ENCODE results near the gene LTA4H. TPM values are rescaled to one million over a fixed set of nuclear protein-coding genes. Genes with fewer than 3 reads are reported as not detected.
"Not testable (repeated sequence)": the region's sequence is repeated elsewhere in the genome, so short reads cannot be mapped to it uniquely, and the experiment has no call there.

Gene LTA4H
- total RNA-seq, 1 donor from 2014 or later, result 64.1 TPM

GRCh38 chr12:96065776-96066175 is 30.4 kb upstream of the LTA4H start:
- H3K27me3 Mint-ChIP-seq; intact Hi-C loops (cut with micrococcal nuclease); H3K27ac Mint-ChIP-seq; H3K9me3 Mint-ChIP-seq; H3K36me3 Mint-ChIP-seq (ENCODE audit: low read depth); DNase-seq; H3K4me3 Mint-ChIP-seq: not testable (repeated sequence)
- peaks cover 29% of the 10 kb centered on the region for H3K4me1 Mint-ChIP-seq

- H3K4me1 Mint-ChIP-seq, result peaks cover 24% of the 10 kb centered on the region
- no peaks in the 10 kb centered on the region for H3K27me3 Mint-ChIP-seq
- H3K4me3 Mint-ChIP-seq, result no peak overlapping the region
- no peaks in the 10 kb centered on the region for H3K36me3 Mint-ChIP-seq (ENCODE audit: low read depth)
- no peaks in the 10 kb centered on the region for H3K9me3 Mint-ChIP-seq
- intact Hi-C loops (cut with micrococcal nuclease), result loop anchor here (5.0 kb wide), 3 partner anchors 42 to 132 kb away; no protein-coding TSS in a partner anchor
- DNase-seq, result no peak
- no peak overlapping the region for H3K27ac Mint-ChIP-seq
Measured at GRCh38 chr12:96064966-96065365, 29.6 kb upstream of the LTA4H start.

- no peaks in the 10 kb centered on the region for H3K27me3 Mint-ChIP-seq
- no peak overlapping the region for H3K4me3 Mint-ChIP-seq
- peak overlapping the region; percentile 43 for H3K27ac Mint-ChIP-seq
- intact Hi-C loops (cut with micrococcal nuclease), result loop anchor here (5.0 kb wide), 3 partner anchors 43 to 133 kb away; no protein-coding TSS in a partner anchor
- H3K9me3 Mint-ChIP-seq, result no peaks in the 10 kb centered on the region
- H3K36me3 Mint-ChIP-seq (ENCODE audit: low read depth), result no peaks in the 10 kb centered on the region
- peak; percentile 62 for DNase-seq
- H3K4me1 Mint-ChIP-seq, result peaks cover 24% of the 10 kb centered on the region
Measured at GRCh38 chr12:96064271-96064670, 28.9 kb upstream of the LTA4H start.

GRCh38 chr12:96063046-96063445 is 27.7 kb upstream of the LTA4H start:
- H3K9me3 Mint-ChIP-seq, result no peaks in the 10 kb centered on the region
- peak overlapping the region; percentile 42 for H3K27ac Mint-ChIP-seq
- H3K4me1 Mint-ChIP-seq, result peaks cover 24% of the 10 kb centered on the region
- DNase-seq, result peak; percentile 70
- no peak overlapping the region for H3K4me3 Mint-ChIP-seq
- intact Hi-C loops (cut with micrococcal nuclease), result loop anchor here (5.0 kb wide), 3 partner anchors 44 to 134 kb away; no protein-coding TSS in a partner anchor
- H3K36me3 Mint-ChIP-seq (ENCODE audit: low read depth), result no peaks in the 10 kb centered on the region
- no peaks in the 10 kb centered on the region for H3K27me3 Mint-ChIP-seq

GRCh38 chr12:96061864-96062453 is 26.6 kb upstream of the LTA4H start:
- no peak overlapping the region for H3K27ac Mint-ChIP-seq
- intact Hi-C loops (cut with micrococcal nuclease), result loop anchor here (1.0 to 5.0 kb wide), 7 partner anchors 45 to 454 kb away; partner anchors contain the start of gene CFAP54
- no peak overlapping the region for H3K4me3 Mint-ChIP-seq
- H3K27me3 Mint-ChIP-seq, result no peaks in the 10 kb centered on the region
- peak; percentile 92 for DNase-seq
- no peaks in the 10 kb centered on the region for H3K36me3 Mint-ChIP-seq (ENCODE audit: low read depth)
- H3K4me1 Mint-ChIP-seq, result peaks cover 24% of the 10 kb centered on the region
- no peaks in the 10 kb centered on the region for H3K9me3 Mint-ChIP-seq

GRCh38 chr12:96061323-96061722 is 25.9 kb upstream of the LTA4H start:
- Mint-ChIP-seq H3K27ac (no peak overlapping the region), H3K27me3 (no peaks in the 10 kb centered on the region), H3K36me3 (ENCODE audit: low read depth) (no peaks in the 10 kb centered on the region), H3K9me3 (no peaks in the 10 kb centered on the region), H3K4me1 (peaks cover 24% of the 10 kb centered on the region), H3K4me3 (no peak overlapping the region)
- intact Hi-C loops (cut with micrococcal nuclease), result loop anchor here (5.0 kb wide), 3 partner anchors 46 to 136 kb away; no protein-coding TSS in a partner anchor
- DNase-seq, result no peak

- Mint-ChIP-seq H3K36me3 (ENCODE audit: low read depth) (no peaks in the 10 kb centered on the region), H3K4me1 (peaks cover 23% of the 10 kb centered on the region), H3K27me3 (no peaks in the 10 kb centered on the region), H3K4me3 (no peak overlapping the region), H3K27ac (no peak overlapping the region), H3K9me3 (no peaks in the 10 kb centered on the region)
- no peak for DNase-seq
- intact Hi-C loops (cut with micrococcal nuclease), result loop anchor here (5.0 kb wide), 3 partner anchors 47 to 137 kb away; no protein-coding TSS in a partner anchor
Measured at GRCh38 chr12:96060041-96060440, 24.7 kb upstream of the LTA4H start.

GRCh38 chr12:96057986-96058553 is 22.7 kb upstream of the LTA4H start:
- Mint-ChIP-seq H3K4me3 (no peak overlapping the region), H3K27ac (no peak overlapping the region), H3K9me3 (peaks cover 4% of the 10 kb centered on the region), H3K4me1 (peaks cover 6% of the 10 kb centered on the region), H3K27me3 (no peaks in the 10 kb centered on the region), H3K36me3 (ENCODE audit: low read depth) (peaks cover 1% of the 10 kb centered on the region)
- DNase-seq, result no peak
- intact Hi-C loops (cut with micrococcal nuclease), result no loop called here

- Mint-ChIP-seq H3K9me3 (peaks cover 12% of the 10 kb centered on the region), H3K27ac (no peak overlapping the region), H3K4me1 (no peaks in the 10 kb centered on the region), H3K36me3 (ENCODE audit: low read depth) (peaks cover 1% of the 10 kb centered on the region), H3K4me3 (no peak overlapping the region), H3K27me3 (no peaks in the 10 kb centered on the region)
- DNase-seq, result no peak
- intact Hi-C loops (cut with micrococcal nuclease), result no loop called here
Measured at GRCh38 chr12:96056646-96057455, 21.5 kb upstream of the LTA4H start.

GRCh38 chr12:96054244-96054610 is 18.8 kb upstream of the LTA4H start:
- Mint-ChIP-seq H3K27me3 (no peaks in the 10 kb centered on the region), H3K4me1 (peaks cover 2% of the 10 kb centered on the region), H3K36me3 (ENCODE audit: low read depth) (peaks cover 1% of the 10 kb centered on the region), H3K9me3 (peaks cover 15% of the 10 kb centered on the region), H3K4me3 (no peak overlapping the region), H3K27ac (no peak overlapping the region)
- intact Hi-C loops (cut with micrococcal nuclease), result no loop called here
- no peak for DNase-seq

- no peak for DNase-seq
- Mint-ChIP-seq H3K4me1 (peaks cover 5% of the 10 kb centered on the region), H3K4me3 (no peak overlapping the region), H3K9me3 (peaks cover 15% of the 10 kb centered on the region), H3K27me3 (no peaks in the 10 kb centered on the region), H3K36me3 (ENCODE audit: low read depth) (peaks cover 1% of the 10 kb centered on the region), H3K27ac (no peak overlapping the region)
- intact Hi-C loops (cut with micrococcal nuclease), result no loop called here
Measured at GRCh38 chr12:96053476-96054243, 18.3 kb upstream of the LTA4H start.

- intact Hi-C loops (cut with micrococcal nuclease), result no loop called here
- Mint-ChIP-seq H3K36me3 (ENCODE audit: low read depth) (peaks cover 1% of the 10 kb centered on the region), H3K27me3 (no peaks in the 10 kb centered on the region), H3K4me1 (peaks cover 20% of the 10 kb centered on the region), H3K27ac (no peak overlapping the region), H3K4me3 (no peak overlapping the region), H3K9me3 (peaks cover 15% of the 10 kb centered on the region)
- no peak for DNase-seq
Measured at GRCh38 chr12:96051756-96052485, 16.5 kb upstream of the LTA4H start.

- H3K9me3 Mint-ChIP-seq, result peaks cover 15% of the 10 kb centered on the region
- no peak overlapping the region for H3K27ac Mint-ChIP-seq
- intact Hi-C loops (cut with micrococcal nuclease), result no loop called here
- no peak for DNase-seq
- peaks cover 29% of the 10 kb centered on the region for H3K4me1 Mint-ChIP-seq
- H3K27me3 Mint-ChIP-seq, result no peaks in the 10 kb centered on the region
- no peak overlapping the region for H3K4me3 Mint-ChIP-seq
- H3K36me3 Mint-ChIP-seq (ENCODE audit: low read depth), result peaks cover 1% of the 10 kb centered on the region
Measured at GRCh38 chr12:96050139-96050538, 14.8 kb upstream of the LTA4H start.

Measured in activated CD4-positive, alpha-beta T cell treated with anti-CD3 and anti-CD28 coated beads, Interleukin-2, amount 10 ng/mL, durations not matched to agents 24 days and 14 days (primary cell).